Medulla oblongata (tissue), 1 donor: Measurements from ENCODE around the gene GAD1.
A peak's percentile ranks its signal among the peaks of the same experiment; 100 is the strongest.

Experiments used
- DNase-seq: peaks from one replicate; pipeline ENCODE4 v3.0.0-alpha.2; 2015; ENCODE audit errors: extremely low spot score

Gene GAD1

DNA sequence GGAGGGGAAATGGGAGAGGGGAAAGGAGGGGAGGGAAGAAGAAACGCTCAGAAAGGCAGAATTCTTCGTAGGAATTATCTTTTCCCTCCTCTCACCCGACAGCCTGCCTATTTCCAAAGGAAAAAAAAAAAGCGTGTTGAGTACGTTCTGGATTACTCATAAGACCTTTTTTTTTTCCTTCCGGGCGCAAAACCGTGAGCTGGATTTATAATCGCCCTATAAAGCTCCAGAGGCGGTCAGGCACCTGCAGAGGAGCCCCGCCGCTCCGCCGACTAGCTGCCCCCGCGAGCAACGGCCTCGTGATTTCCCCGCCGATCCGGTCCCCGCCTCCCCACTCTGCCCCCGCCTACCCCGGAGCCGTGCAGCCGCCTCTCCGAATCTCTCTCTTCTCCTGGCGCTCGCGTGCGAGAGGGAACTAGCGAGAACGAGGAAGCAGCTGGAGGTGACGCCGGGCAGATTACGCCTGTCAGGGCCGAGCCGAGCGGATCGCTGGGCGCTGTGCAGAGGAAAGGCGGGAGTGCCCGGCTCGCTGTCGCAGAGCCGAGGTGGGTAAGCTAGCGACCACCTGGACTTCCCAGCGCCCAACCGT lies at the start of gene GAD1:
GAD1 (plus strand) TSS at position 384 of the 589 bp plus-strand sequence. CDS start 1,705 bp downstream, outside the sequence.
- DNase-seq, result no peak

GRCh38 chr2:170770008-170770605 lies 46.6 kb upstream of the GAD1 start, which contains the start of gene ERICH2:
ERICH2 (plus strand) TSS chr2:170770378; CDS start chr2:170770682, 304 bp downstream.
- DNase-seq, result peak; percentile 36

- peak; percentile 58 for DNase-seq
These were observed 45.9 kb upstream of the GAD1 start for GRCh38 chr2:170770606-170771420.

DNA sequence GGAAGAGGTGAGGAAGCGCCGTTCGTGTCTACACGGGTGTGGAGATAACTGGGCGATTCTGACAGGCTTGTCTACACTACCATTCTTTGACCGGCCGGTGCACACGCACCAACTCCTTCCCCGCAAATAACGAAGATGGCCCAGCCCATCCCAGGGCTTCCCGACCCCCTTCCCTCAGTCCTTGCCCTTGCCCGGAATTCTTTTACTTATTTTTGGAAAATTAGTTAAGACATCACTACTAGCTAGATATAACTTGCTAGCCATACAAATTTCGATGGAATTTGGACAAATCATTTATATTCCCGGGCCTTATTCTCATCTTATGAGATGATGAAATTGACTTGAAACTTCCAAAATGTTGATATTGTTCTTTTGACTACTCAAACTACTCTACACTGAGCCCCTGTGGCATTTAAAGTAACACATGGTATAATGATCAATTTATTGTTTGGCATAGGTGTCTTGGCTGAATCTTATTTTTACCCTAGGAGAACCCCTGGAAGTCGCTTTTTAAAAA lies 45.2 kb upstream of the GAD1 start:
- DNase-seq, result no peak

DNA sequence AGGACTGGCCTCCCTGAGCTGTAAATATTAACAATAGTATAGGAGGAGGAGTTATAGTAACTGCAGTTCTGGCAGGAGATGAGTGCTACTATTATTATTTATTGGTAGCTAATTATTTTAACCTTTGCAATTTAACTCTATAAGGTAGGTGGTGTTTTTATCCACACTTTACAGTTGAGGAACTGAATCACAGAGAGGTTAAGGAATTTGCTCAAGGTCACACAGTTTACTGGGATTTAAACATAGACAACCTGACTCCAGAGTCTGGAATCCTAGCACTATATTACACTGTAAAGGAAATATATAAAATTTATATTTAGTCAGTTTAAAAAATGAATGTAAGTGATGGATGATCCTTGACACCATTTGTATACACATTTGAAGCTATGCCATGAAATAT lies 44.4 kb upstream of the GAD1 start:
- no peak for DNase-seq

GRCh38 chr2:170774074-170774473 lies 42.6 kb upstream of the GAD1 start:
- no peak for DNase-seq

DNA sequence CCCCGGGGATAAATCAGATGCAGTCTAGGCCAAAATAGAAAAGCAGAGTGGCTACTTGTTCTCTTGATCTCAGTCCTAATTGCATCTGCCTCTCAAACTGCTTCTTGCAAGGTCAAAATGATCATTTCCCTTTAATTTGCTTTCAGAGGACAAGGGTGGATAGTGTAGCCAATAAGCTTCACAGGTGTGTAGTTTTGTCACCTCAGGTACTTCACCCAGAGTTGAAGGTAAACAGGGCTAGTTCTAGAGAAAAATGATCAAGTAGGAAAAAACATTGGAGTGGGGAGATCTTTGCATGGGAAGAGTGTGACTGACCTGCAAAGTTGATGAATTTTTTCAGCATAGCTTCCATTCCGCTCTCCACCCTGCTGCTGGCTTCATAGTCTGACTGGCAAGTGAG lies 37.8 kb upstream of the GAD1 start:
- DNase-seq, result no peak

DNA sequence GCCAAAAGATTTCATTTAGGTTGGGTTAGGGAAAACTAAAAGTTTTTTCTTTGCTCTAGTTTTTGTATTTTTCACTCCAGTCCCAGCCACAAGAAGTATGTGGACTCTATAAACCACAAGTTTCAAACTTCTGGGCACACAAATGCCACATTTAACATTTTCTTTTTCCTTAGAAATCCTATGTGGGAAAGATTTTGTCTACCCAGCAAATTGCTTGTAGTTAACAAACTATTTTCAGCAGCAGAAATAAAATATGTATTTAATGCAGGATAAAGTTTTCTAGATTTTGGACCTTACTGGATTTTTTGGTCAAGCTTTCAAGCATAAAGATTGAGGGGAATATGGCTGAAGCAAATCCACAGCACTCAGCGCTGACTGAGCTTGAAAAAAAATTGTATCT lies 37.4 kb upstream of the GAD1 start:
- DNase-seq, result no peak

DNA sequence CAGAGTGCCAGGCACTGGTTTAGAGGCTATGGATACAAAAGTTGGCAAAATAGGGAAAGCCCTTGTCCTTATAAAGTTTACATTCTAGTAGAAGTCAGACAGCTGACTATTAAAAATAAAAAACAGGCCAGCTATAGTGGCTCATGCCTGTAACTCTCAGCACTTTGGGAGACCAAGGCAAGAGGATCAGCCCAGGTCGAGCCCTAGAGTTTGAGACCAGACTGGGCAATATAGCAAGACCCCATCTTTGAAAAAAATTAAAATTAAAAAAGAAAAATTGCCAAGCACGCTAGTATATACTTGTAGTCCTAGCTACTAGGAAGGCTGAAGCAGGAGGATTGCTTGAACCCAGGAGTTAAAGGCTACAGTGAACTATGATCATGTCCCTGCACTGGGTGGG lies 34.0 kb upstream of the GAD1 start:
- no peak for DNase-seq

DNA sequence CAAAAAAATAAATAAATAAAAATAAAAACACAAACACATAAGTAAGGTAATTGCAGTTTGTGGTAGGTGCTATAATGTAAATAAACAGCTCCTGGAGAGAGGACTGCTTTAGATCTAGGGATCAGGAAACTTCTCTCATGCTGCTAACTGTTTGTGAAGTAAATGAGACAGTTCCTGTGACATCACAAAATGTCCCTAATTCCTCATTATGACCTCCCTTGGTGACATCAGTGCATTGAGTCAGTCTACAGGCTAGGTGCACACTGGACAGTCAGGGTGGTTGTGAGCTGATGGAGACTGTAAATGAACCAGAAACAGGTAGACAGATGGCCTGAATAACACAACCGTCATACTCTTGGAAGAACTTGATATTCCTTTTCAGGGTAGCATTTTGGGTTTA lies 33.1 kb upstream of the GAD1 start:
- no peak for DNase-seq

- no peak for DNase-seq
These were observed 17.7 kb upstream of the GAD1 start for GRCh38 chr2:170798996-170799395.

DNA sequence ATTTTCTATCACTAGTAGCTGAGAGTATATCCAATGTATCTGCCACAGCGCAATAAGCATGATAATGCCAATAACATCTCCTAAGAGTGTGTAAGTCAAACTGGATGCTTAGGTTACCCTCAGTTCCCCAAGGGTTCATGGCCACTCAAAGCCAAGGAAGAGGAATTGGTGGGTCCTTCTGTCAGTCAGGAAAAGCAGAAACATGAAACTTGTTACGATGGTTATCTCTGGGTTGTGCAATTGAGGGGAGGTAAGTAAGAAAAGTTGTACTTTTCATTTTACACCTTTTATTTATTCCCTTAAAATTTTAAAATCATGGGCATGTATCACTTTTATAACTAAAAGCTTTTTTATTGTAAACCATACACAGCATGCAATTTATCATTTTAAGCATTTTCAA lies 10.1 kb upstream of the GAD1 start:
- DNase-seq, result no peak

DNA sequence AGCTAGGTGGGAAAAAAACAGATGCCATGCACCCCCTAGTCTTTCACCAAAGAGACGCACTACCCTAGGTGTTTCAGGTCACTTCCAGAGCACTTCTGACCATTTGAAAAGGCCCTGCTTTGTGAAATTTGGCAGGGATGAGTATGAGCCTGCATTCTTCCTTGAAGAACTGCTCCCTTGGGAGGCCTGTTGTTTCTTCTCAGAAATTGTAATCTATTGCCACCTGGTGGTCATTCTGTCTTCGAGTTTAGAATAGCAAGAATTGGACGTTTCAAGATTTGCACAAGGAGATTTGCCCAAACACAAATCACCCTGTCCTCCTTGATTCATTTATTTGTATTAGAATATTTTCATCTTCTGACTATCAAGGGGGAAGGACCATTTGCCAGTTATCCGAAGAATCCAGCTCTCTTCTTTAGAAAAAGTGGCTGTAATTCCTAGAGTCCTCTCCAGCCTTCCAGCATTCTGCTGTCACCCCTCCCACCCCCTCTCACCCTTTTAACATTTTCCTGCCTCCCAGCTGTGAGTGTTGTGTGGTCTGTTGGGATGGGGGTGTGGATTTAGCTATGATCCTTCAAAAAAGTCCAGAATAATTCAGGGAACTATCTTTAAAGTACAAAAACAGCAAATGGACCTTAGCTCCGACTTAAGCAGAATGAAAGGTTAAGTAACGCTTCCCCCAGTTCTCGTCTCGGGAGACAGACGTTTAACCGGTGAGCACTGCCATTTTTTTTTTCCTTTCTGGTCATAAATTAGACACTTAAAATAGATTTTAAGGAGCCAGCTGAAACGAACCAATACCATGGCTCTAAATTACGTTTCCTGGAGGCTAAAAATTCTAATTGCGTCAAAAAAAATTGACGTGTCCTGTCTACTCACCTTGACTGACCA lies 3.7 kb upstream of the GAD1 start:
- DNase-seq, result peak; percentile 93

DNA sequence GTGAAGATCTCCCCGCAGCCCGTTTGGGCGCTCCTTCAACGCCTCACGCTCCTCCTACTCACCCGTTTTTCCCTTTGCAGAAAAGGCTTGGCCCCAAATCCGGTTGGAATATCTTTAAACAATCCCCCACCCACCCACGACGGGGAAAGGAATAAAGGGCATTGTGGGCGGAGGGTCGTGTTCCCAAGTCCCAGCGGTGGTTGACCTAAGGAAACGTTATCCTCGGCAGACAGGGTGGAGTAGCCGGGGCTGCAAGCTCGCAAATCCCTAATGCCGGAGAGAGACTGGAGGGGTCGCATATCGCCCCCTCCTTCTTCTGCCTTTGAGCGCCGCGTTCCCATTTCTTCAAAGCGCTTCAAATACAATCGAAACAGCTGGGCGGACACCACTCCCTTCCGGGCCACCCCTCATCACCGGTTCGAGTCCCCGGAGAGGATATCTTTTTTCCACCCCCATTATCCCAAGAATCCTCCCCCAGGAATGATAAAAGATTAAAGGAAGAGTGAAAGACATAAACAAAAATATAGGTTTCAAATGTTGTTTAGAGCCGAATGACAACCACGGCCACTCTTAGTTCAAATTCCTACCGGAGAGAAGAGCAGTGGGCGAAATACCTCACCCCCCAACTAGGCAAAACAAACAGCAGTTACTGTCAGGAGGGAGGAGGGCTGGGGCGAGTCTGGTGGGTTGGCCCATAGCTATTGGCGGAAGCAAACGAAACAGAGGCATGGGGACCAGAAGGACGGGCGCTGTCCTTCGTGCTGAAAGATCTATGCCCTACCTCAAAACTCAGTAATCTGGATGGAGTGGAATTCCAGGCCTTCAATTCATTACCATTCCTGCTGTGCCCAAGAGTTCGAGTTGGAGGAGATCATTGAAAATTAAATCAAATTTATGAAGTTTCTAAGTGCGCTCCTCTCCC lies 2.8 kb upstream of the GAD1 start:
- no peak for DNase-seq

- DNase-seq, result no peak
These were observed 2.0 kb upstream of the GAD1 start for GRCh38 chr2:170814533-170815230.

GRCh38 chr2:170815311-170815710 lies 1.4 kb upstream of the GAD1 start:
- DNase-seq, result no peak

GRCh38 chr2:170815746-170816503 lies 762 bp upstream of the GAD1 start:
- DNase-seq, result peak; percentile 51

DNA sequence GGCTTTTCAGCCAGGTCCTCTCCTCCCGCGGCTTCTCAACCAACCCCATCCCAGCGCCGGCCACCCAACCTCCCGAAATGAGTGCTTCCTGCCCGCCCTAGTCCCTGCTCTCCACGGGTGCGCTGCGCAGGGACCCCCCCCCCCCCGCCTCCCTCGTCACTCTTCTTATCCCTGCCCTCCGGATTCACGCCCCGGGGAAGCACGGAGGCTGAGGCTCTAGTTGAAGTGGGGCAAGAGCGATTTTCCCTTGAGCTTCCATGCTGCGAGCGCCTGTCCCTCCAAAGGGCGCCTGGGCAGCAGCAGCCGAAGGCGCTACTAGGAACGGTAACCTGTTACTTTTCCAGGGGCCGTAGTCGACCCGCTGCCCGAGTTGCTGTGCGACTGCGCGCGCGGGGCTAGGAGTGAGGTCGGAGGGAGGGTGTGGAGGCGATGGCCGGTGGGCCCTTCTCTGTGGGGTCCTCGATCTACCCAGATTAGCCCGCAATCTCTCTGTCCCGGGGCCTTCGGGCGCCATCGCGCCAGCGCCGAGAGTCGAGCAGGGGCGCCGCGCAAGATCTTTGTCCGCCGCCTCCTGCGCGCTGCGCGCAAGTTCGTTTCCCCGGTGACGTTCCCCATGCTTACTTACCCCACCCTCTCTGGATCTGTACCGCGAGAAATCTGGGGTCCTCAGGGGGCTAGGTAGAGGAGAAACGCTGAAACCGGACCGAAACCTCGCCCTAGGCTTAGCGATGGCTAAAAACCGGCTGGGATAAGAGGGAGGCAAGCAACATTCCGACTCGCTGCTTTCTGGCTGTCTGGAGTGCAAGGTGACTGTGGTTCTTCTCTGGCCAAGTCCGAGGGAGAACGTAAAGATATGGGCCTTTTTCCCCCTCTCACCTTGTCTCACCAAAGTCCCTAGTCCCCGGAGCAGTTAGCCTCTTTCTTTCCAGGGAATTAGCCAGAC lies 677 bp downstream of the GAD1 start:
- DNase-seq, result no peak
